GM12878 (cell line): ENCODE data around the gene KIAA1217.

Experiments
- CREM ChIP-seq: IDR thresholded peaks from 2 replicates; pipeline ENCODE4 v1.6.1; 2014; ENCODE audit warnings: antibody characterized with exemption, low read depth
- CTCF ChIP-seq, 3 experiments: IDR thresholded peaks in 2 of 3; conservative IDR thresholded peaks in 1 of 3; 2 replicates each; pipeline ENCODE4 v1.5.1; 2011; ENCODE audit warnings: low read depth in 3 of 3, low read length in 3 of 3, mild to moderate bottlenecking in 3 of 3, control low read depth in 2 of 3, moderate library complexity in 2 of 3, inconsistent platforms in 1 of 3, mixed read lengths in 1 of 3; ENCODE audit not compliant: control insufficient read depth in 2 of 3, insufficient read depth in 1 of 3; ENCODE audit errors: extremely low read depth in 1 of 3
- ETV6 ChIP-seq, 2 experiments: fragments of 450-650 bp in 1 of 2; IDR thresholded peaks in 1 of 2; conservative IDR thresholded peaks in 1 of 2; 2 replicates each; pipeline ENCODE4 v1.6.1; 2014; ENCODE audit warnings: antibody characterized with exemption in 1 of 2, borderline replicate concordance in 1 of 2, low read depth in 1 of 2, mild to moderate bottlenecking in 1 of 2, moderate library complexity in 1 of 2
- USF1 ChIP-seq: IDR thresholded peaks from 2 replicates; pipeline ENCODE4 v1.6.1; 2011; ENCODE audit warnings: borderline replicate concordance, low read depth, mild to moderate bottlenecking, moderate library complexity, mixed read lengths, low read length; ENCODE audit not compliant: insufficient read depth; ENCODE audit errors: extremely low read length
- ZNF274 ChIP-seq: IDR thresholded peaks from one replicate; pipeline ENCODE4 v1.8.0; 2011; ENCODE audit not compliant: insufficient read length, insufficient read depth

- TF ChIP-seq ETV6 (conservative IDR thresholded peaks at IDR 0.05 in 1 of 2, IDR thresholded peaks at IDR 0.05 in 1 of 2; ENCODE audit: borderline replicate concordance in 1 of 2, low read depth in 1 of 2) (no peak), CREM (no peak), ZNF274 (no peak), CTCF (IDR thresholded peaks at IDR 0.05 in 2 of 3, conservative IDR thresholded peaks at IDR 0.05 in 1 of 3; ENCODE audit: control insufficient read depth in 2 of 3, extremely low read depth in 1 of 3, insufficient read depth in 1 of 3, low read depth in 3 of 3, low read length in 3 of 3) (no peak), USF1 (no peak)
Measured at GRCh38 chr10:24462291-24462813, 253.4 kb downstream of the KIAA1217 start.
